Measurements from ENCODE around the gene MAP3K3. TPM values are rescaled to one million over a fixed set of nuclear protein-coding genes. Genes with fewer than 3 reads are reported as not detected.

MAP3K3 gene
- total and polyA plus RNA-seq, 9 of the 15 experiments (the other 6 are each of a cell fraction or from before 2014, with no cell fraction given): 0.69 to 16.5 (median 12.1) TPM

DNA sequence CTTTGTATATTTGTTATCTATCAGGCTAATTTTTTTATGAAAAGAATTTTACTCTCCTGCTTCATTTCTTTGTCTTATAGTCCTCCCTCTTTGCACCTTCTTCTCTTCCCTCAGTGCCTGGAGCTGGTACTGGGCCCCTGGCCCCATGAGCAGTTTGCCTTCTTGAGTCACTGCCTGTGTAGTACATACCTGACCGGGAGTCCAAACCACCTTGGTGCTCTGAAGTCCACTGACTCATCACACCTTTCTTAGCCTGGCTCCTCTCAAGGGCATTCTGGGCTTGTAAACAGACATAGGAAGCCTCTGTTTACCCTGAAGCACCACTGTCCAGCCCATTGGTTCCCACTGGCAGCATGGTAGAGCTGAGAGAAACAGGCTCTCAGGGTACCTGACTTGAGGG, 32.6 kb upstream of the MAP3K3 start:
- Histone ChIP-seq H3K9me3 (replicated peaks; ENCODE audit: control insufficient read depth, insufficient read depth, low read depth, low read length) (no peaks in the 10 kb centered on the region), H2AFZ (ENCODE audit: low read depth, low read length) (no peak overlapping the region), H3K27me3 (ENCODE audit: control insufficient read depth in 2 of 2, insufficient read depth in 2 of 2, low read length in 2 of 2) (no peaks in the 10 kb centered on the region), H3K4me1 (replicated peaks in 1 of 2; ENCODE audit: control insufficient read depth in 2 of 2, insufficient read depth in 2 of 2, low read length in 2 of 2) (no peaks in the 10 kb centered on the region), H3K27ac (ENCODE audit: extremely low read depth, low read depth, low read length) (no peak overlapping the region), H4K20me1 (replicated peaks; ENCODE audit: control insufficient read depth, insufficient read depth, low read length) (peaks cover 8% of the 10 kb centered on the region; the same call in 1 of the 2 replicates), H3K4me3 (no peak overlapping the region), H3K79me2 (ENCODE audit: control insufficient read depth, insufficient read depth, low read length) (no peaks in the 10 kb centered on the region), H3K9me1 (ENCODE audit: control insufficient read depth, insufficient read depth, low read length) (no peaks in the 10 kb centered on the region), H3K4me2 (ENCODE audit: insufficient read depth, low read length) (no peak overlapping the region), H3K36me3 (ENCODE audit: control insufficient read depth, insufficient read depth, low read length) (peaks cover 80% of the 10 kb centered on the region), H3K9ac (ENCODE audit: insufficient read depth in 1 of 2, low read depth in 2 of 2, low read length in 2 of 2) (no peak overlapping the region)
- intact Hi-C loops (cut with micrococcal nuclease): no loop called here
- POLR2A ChIA-PET: interaction anchor here (1.3 to 1.6 kb wide), 2 partner anchors 11 to 13 kb away, joined by 3 to 4 read pairs; partner anchors contain the start of gene TACO1
- DNase-seq (ENCODE audit: extremely low read depth in 1 of 4, low spot score in 3 of 4) (no peak), ATAC-seq (no peak), FAIRE-seq (no peak)
- TF ChIP-seq PTBP1 (IDR thresholded peaks at IDR 0.05; ENCODE audit: low read depth, low read length) (no peak), TCFL5 (CRISPR knock-in tag; conservative IDR thresholded peaks at IDR 0.05) (no peak), PPARD (CRISPR knock-in tag; IDR thresholded peaks at IDR 0.05) (no peak), KLF6 (CRISPR knock-in tag; IDR thresholded peaks at IDR 0.05; ENCODE audit: borderline replicate concordance) (no peak), MAFF (IDR thresholded peaks at IDR 0.05; ENCODE audit: low read length) (no peak), TAF15 (IDR thresholded peaks at IDR 0.05; ENCODE audit: low read depth, low read length) (no peak), POLR3A (IDR thresholded peaks at IDR 0.05; ENCODE audit: borderline replicate concordance, extremely low read depth, insufficient read depth, insufficient read length) (no peak), POLR2B (IDR thresholded peaks at IDR 0.05; ENCODE audit: low read depth, partially characterized antibody) (no peak), ZNF282 (CRISPR knock-in tag; IDR thresholded peaks at IDR 0.05) (no peak), SETDB1 (IDR thresholded peaks at IDR 0.05; ENCODE audit: low read length) (no peak)
- TF ChIP-seq, protein P1, sequence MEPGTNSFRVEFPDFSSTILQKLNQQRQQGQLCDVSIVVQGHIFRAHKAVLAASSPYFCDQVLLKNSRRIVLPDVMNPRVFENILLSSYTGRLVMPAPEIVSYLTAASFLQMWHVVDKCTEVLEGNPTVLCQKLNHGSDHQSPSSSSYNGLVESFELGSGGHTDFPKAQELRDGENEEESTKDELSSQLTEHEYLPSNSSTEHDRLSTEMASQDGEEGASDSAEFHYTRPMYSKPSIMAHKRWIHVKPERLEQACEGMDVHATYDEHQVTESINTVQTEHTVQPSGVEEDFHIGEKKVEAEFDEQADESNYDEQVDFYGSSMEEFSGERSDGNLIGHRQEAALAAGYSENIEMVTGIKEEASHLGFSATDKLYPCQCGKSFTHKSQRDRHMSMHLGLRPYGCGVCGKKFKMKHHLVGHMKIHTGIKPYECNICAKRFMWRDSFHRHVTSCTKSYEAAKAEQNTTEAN (CRISPR knock-in tag; IDR thresholded peaks at IDR 0.05): no peak
- TF ChIP-seq, protein P2, sequence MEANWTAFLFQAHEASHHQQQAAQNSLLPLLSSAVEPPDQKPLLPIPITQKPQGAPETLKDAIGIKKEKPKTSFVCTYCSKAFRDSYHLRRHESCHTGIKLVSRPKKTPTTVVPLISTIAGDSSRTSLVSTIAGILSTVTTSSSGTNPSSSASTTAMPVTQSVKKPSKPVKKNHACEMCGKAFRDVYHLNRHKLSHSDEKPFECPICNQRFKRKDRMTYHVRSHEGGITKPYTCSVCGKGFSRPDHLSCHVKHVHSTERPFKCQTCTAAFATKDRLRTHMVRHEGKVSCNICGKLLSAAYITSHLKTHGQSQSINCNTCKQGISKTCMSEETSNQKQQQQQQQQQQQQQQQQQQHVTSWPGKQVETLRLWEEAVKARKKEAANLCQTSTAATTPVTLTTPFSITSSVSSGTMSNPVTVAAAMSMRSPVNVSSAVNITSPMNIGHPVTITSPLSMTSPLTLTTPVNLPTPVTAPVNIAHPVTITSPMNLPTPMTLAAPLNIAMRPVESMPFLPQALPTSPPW (CRISPR knock-in tag; IDR thresholded peaks at IDR 0.05): no peak
- TF ChIP-seq, protein P3, sequence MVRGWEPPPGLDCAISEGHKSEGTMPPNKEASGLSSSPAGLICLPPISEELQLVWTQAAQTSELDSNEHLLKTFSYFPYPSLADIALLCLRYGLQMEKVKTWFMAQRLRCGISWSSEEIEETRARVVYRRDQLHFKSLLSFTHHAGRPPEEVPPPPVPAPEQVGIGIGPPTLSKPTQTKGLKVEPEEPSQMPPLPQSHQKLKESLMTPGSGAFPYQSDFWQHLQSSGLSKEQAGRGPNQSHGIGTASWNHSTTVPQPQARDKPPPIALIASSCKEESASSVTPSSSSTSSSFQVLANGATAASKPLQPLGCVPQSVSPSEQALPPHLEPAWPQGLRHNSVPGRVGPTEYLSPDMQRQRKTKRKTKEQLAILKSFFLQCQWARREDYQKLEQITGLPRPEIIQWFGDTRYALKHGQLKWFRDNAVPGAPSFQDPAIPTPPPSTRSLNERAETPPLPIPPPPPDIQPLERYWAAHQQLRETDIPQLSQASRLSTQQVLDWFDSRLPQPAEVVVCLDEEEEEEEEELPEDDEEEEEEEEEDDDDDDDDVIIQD (CRISPR knock-in tag; IDR thresholded peaks at IDR 0.05): no peak
- TF ChIP-seq, protein P4, sequence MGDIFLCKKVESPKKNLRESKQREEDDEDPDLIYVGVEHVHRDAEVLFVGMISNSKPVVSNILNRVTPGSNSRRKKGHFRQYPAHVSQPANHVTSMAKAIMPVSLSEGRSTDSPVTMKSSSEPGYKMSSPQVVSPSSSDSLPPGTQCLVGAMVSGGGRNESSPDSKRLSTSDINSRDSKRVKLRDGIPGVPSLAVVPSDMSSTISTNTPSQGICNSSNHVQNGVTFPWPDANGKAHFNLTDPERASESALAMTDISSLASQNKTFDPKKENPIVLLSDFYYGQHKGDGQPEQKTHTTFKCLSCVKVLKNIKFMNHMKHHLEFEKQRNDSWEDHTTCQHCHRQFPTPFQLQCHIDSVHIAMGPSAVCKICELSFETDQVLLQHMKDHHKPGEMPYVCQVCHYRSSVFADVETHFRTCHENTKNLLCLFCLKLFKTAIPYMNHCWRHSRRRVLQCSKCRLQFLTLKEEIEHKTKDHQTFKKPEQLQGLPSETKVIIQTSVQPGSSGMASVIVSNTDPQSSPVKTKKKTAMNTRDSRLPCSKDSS (IDR thresholded peaks at IDR 0.05; ENCODE audit: low read depth, partially characterized antibody): no peak
- TF ChIP-seq, protein P5, sequence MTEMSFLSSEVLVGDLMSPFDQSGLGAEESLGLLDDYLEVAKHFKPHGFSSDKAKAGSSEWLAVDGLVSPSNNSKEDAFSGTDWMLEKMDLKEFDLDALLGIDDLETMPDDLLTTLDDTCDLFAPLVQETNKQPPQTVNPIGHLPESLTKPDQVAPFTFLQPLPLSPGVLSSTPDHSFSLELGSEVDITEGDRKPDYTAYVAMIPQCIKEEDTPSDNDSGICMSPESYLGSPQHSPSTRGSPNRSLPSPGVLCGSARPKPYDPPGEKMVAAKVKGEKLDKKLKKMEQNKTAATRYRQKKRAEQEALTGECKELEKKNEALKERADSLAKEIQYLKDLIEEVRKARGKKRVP (CRISPR knock-in tag; IDR thresholded peaks at IDR 0.05): no peak
- BruUV-seq (replicated peaks): no TSS peak
- 83% methylated on average over 1 of the region's 1 CpG for WGBS (ENCODE audit: insufficient coverage, low coverage, missing lambda C conversion rate)
- CTCF ChIA-PET (ENCODE audit: low intra/inter-chr PET ratio): no interaction called here
- in situ Hi-C loops (cut with MboI): no loop called here
